Panc1 (cell line): ENCODE results near the gene KLF5. TPM values are rescaled to one million over a fixed set of nuclear protein-coding genes. Genes with fewer than 3 reads are reported as not detected.

Experiments
- ATAC-seq: fragments of 200-7000 bp; cut with Tn5 transposase; 2 replicates; pipeline ENCODE4 v1.9.1; 2020; ENCODE audit warnings: mild to moderate bottlenecking, moderate library complexity
- BruUV-seq: library from RNA; stranded (reverse); fragments of 400-500 nt; replicated peaks from 2 replicates; lab custom pipeline; 2021; lab: Mats Ljungman, UMichigan
- CTCF ChIA-PET: fragments of 300-600 bp; sonication (Branson Sonifier 250); formaldehyde crosslinking; loops from one replicate; lab custom pipeline; 2022; ENCODE audit warnings: antibody characterized with exemption; lab: Charles Lee
- POLR2A ChIA-PET: fragments of 300-600 bp; sonication (Branson Sonifier 250); formaldehyde crosslinking; loops from one replicate; lab custom pipeline; 2022; ENCODE audit warnings: antibody characterized with exemption; lab: Charles Lee
- DNase-seq: peaks from one replicate; pipeline ENCODE4 v3.0.0-alpha.2; 2010; ENCODE audit warnings: low read depth, low spot score
- H3K27ac ChIP-seq: 2 replicates; pipeline ENCODE4 v1.5.1; 2011; ENCODE audit warnings: mild to moderate bottlenecking, low read length, inconsistent platforms
- H3K27me3 ChIP-seq: fragments of 200-500 bp; sonication (Bioruptor generic); 2 replicates; pipeline ENCODE4 v1.6.0; 2014; ENCODE audit warnings: low read length, inconsistent platforms; ENCODE audit not compliant: control insufficient read depth, insufficient read depth
- H3K36me3 ChIP-seq: fragments of 200-500 bp; sonication (Bioruptor generic); 2 replicates; pipeline ENCODE4 v1.5.1; 2014; ENCODE audit warnings: inconsistent platforms, mild to moderate bottlenecking, low read length, moderate library complexity; ENCODE audit not compliant: control insufficient read depth, insufficient read depth
- H3K4me1 ChIP-seq: 2 replicates; pipeline ENCODE4 v1.5.1; 2011; ENCODE audit warnings: inconsistent platforms, mild to moderate bottlenecking, low read length, moderate library complexity; ENCODE audit not compliant: control insufficient read depth, insufficient read depth
- H3K4me3 ChIP-seq, 2 experiments: 2 replicates each; pipeline ENCODE4 v1.5.1; 2011 to 2012; ENCODE audit warnings: low read depth in 2 of 2, low read length in 2 of 2, mild to moderate bottlenecking in 2 of 2, inconsistent platforms in 1 of 2, moderate library complexity in 1 of 2
- H3K9me3 ChIP-seq: fragments of 200-500 bp; sonication (Bioruptor generic); 2 replicates; pipeline ENCODE4 v1.5.1; 2014; ENCODE audit warnings: low read depth, mild to moderate bottlenecking, inconsistent platforms, low read length, moderate library complexity; ENCODE audit not compliant: control insufficient read depth, insufficient read depth
- POLR2AphosphoS5 ChIP-seq: IDR thresholded peaks from 2 replicates; pipeline ENCODE4 v1.6.1; 2012; ENCODE audit warnings: mild to moderate bottlenecking, low read depth, low read length, moderate library complexity
- SIN3A ChIP-seq: IDR thresholded peaks from 2 replicates; pipeline ENCODE4 v1.6.1; 2012; ENCODE audit warnings: low read depth, mild to moderate bottlenecking, low read length, moderate library complexity, borderline replicate concordance; ENCODE audit not compliant: insufficient read depth
- TCF7L2 ChIP-seq: IDR thresholded peaks from 2 replicates; pipeline ENCODE4 v1.6.1; 2011; ENCODE audit warnings: mild to moderate bottlenecking, low read depth, low read length, inconsistent platforms
- in situ Hi-C: cut with HindIII; loops from 2 replicates; pipeline ENCODE4 v1.10.0; 2016; ENCODE audit warnings: low sequenced_read_pairs, low pct_unique_long_range_greater_than_20kb
- intact Hi-C: fragments of 100-400 bp; cut with micrococcal nuclease; formaldehyde crosslinking; loops from one replicate; pipeline ENCODE4 v1.10.0; 2022; ENCODE audit not compliant: unreplicated experiment
- total RNA-seq: library from RNA; stranded (reverse); gene quantifications from one replicate; pipeline ENCODE4 v1.2.1, GENCODE V29; 2021; ENCODE audit not compliant: unreplicated experiment
- TF ChIP-seq, protein P1 (sequence below): fragments of 450-650 bp; IDR thresholded peaks from 2 replicates; pipeline ENCODE4 v1.5.1; 2017; ENCODE audit warnings: mild to moderate bottlenecking
- TF ChIP-seq, protein P2 (sequence below), 2 experiments: IDR thresholded peaks; 2 replicates each; pipeline ENCODE4 v1.6.1; 2011 to 2012; ENCODE audit warnings: low read depth in 2 of 2, control low read depth in 1 of 2, low read length in 1 of 2, mild to moderate bottlenecking in 1 of 2, moderate library complexity in 1 of 2; ENCODE audit not compliant: insufficient read depth in 1 of 2

Gene KLF5
- total RNA-seq, 1 experiment from 2014 or later, result 1.5 TPM

DNA sequence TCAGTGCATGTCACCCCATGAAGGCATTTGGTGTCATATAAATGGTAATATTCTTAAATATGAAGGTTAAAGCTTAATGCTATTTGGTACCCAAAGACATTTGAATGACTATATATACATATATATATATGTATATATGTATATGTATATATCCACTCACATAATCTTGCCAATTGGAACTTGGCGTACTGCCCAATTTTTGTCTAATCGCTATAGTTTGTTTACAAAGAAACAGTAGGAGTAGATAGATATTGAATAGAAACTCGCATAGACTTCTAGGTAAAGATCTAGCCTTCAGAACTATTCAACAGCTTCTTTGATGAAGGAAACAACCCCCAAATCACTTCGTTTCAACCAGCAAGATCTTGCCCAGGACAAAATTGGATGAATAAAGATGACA lies 24.1 kb downstream of the KLF5 start:
- ChIA-PET CTCF (no interaction called here), POLR2A (no interaction called here)
- no peaks in the 10 kb centered on the region for H3K4me1 ChIP-seq
- no peaks in the 10 kb centered on the region for H3K9me3 ChIP-seq
- no peak for TF ChIP-seq TCF7L2
- no peak for TF ChIP-seq SIN3A
- DNase-seq (no peak), ATAC-seq (no peak)
- no peaks in the 10 kb centered on the region for H3K27me3 ChIP-seq
- no TSS peak for BruUV-seq
- no peak overlapping the region for H3K27ac ChIP-seq
- intact Hi-C loops (no loop called here), in situ Hi-C loops (no loop called here)
- H3K4me3 ChIP-seq, result no peak overlapping the region
- H3K36me3 ChIP-seq, result no peaks in the 10 kb centered on the region

DNA sequence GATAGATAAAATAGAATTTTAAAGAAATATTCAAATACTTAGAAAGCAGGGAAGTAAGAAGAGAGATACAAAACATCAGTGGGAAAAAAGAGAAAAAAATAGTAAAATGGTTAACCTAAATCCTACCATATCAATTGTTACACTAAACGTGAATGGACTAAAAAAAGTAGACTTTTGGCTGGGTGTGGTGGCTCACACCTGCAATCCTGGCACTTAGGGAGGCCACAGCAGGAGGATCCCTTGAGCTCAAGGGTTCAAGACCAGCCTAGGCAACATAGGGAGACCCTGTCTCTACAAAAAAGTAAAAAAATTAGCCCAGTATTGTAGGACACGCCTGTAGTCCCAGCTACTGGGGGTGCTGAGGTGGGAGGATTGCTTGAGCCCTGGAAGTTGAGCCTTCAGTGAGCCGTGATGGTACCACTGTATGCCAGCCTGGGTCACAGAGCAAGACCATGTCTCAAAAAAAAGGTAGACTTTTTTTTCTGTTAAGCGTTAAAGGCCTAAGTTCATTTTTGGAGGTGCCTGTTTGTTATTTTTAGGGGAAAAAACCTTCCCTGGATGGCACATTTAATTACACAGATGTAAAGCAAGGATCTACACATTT lies 29.6 kb downstream of the KLF5 start:
- H3K4me3 ChIP-seq, result no peak overlapping the region
- no peaks in the 10 kb centered on the region for H3K9me3 ChIP-seq
- no TSS peak for BruUV-seq
- DNase-seq (no peak), ATAC-seq (no peak)
- no peak overlapping the region for H3K27ac ChIP-seq
- TF ChIP-seq POLR2AphosphoS5 (no peak), TCF7L2 (no peak), SIN3A (no peak)
- TF ChIP-seq, protein P1, sequence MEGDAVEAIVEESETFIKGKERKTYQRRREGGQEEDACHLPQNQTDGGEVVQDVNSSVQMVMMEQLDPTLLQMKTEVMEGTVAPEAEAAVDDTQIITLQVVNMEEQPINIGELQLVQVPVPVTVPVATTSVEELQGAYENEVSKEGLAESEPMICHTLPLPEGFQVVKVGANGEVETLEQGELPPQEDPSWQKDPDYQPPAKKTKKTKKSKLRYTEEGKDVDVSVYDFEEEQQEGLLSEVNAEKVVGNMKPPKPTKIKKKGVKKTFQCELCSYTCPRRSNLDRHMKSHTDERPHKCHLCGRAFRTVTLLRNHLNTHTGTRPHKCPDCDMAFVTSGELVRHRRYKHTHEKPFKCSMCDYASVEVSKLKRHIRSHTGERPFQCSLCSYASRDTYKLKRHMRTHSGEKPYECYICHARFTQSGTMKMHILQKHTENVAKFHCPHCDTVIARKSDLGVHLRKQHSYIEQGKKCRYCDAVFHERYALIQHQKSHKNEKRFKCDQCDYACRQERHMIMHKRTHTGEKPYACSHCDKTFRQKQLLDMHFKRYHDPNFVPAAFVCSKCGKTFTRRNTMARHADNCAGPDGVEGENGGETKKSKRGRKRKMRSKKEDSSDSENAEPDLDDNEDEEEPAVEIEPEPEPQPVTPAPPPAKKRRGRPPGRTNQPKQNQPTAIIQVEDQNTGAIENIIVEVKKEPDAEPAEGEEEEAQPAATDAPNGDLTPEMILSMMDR, result no peak
- TF ChIP-seq, protein P2, sequence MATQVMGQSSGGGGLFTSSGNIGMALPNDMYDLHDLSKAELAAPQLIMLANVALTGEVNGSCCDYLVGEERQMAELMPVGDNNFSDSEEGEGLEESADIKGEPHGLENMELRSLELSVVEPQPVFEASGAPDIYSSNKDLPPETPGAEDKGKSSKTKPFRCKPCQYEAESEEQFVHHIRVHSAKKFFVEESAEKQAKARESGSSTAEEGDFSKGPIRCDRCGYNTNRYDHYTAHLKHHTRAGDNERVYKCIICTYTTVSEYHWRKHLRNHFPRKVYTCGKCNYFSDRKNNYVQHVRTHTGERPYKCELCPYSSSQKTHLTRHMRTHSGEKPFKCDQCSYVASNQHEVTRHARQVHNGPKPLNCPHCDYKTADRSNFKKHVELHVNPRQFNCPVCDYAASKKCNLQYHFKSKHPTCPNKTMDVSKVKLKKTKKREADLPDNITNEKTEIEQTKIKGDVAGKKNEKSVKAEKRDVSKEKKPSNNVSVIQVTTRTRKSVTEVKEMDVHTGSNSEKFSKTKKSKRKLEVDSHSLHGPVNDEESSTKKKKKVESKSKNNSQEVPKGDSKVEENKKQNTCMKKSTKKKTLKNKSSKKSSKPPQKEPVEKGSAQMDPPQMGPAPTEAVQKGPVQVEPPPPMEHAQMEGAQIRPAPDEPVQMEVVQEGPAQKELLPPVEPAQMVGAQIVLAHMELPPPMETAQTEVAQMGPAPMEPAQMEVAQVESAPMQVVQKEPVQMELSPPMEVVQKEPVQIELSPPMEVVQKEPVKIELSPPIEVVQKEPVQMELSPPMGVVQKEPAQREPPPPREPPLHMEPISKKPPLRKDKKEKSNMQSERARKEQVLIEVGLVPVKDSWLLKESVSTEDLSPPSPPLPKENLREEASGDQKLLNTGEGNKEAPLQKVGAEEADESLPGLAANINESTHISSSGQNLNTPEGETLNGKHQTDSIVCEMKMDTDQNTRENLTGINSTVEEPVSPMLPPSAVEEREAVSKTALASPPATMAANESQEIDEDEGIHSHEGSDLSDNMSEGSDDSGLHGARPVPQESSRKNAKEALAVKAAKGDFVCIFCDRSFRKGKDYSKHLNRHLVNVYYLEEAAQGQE (IDR thresholded peaks at IDR 0.05; ENCODE audit: insufficient read depth in 1 of 2, low read depth in 2 of 2, low read length in 1 of 2), result no peak
- H3K4me1 ChIP-seq, result no peaks in the 10 kb centered on the region
- CTCF ChIA-PET, result no interaction called here
- POLR2A ChIA-PET, result no interaction called here
- no peaks in the 10 kb centered on the region for H3K27me3 ChIP-seq
- H3K36me3 ChIP-seq, result no peaks in the 10 kb centered on the region
- in situ Hi-C loops, result no loop called here
- intact Hi-C loops, result no loop called here

DNA sequence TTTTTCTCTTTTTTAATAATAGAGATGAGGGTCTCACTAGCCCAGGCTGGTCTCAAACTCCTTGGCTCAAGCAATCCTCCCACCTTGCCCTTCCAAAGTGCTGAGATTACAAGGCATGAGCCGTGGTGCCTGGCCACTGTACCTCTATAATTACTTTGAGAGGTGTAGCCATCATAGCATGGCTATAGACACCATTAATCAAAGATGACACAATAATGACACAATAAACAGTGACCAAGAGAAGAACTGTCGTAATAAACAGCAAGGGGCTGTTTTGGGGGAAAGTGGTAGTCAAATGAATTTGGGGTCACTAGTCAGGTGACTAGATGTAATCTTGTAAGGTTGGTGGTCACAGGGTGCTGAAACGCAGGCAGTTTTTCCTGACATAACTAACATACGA lies 30.4 kb downstream of the KLF5 start:
- ChIA-PET CTCF (no interaction called here), POLR2A (no interaction called here)
- H3K9me3 ChIP-seq, result no peaks in the 10 kb centered on the region
- in situ Hi-C loops, result no loop called here
- no peak overlapping the region for H3K27ac ChIP-seq
- H3K4me1 ChIP-seq, result no peaks in the 10 kb centered on the region
- BruUV-seq, result no TSS peak
- no peaks in the 10 kb centered on the region for H3K36me3 ChIP-seq
- intact Hi-C loops, result no loop called here
- no peaks in the 10 kb centered on the region for H3K27me3 ChIP-seq
- no peak overlapping the region for H3K4me3 ChIP-seq
- ATAC-seq (no peak), DNase-seq (no peak)
- TF ChIP-seq, protein P1, result no peak
- TF ChIP-seq POLR2AphosphoS5, result no peak
- TF ChIP-seq, protein P2 (IDR thresholded peaks at IDR 0.05; ENCODE audit: insufficient read depth in 1 of 2, low read depth in 2 of 2, low read length in 1 of 2), result no peak
- TF ChIP-seq TCF7L2, result no peak
- no peak for TF ChIP-seq SIN3A
